Upper lobe of left lung (tissue), 4 donors: ENCODE measurements around the gene C5orf58.

ENCODE experiments used
- CTCF ChIP-seq, 6 experiments: fragments of 450-650 bp in 4 of 6; fragments of 200-600 bp in 2 of 6; sonication (generic) in 2 of 6; IDR thresholded peaks; one replicate each; pipeline ENCODE4 v1.5.1; 2016 to 2019; ENCODE audit warnings: antibody characterized with exemption in 6 of 6
- EP300 ChIP-seq, 4 donors: sonication (generic); formaldehyde crosslinking; IDR thresholded peaks; one replicate each; pipeline ENCODE4 v1.5.1; 2017; ENCODE audit warnings: antibody characterized with exemption in 4 of 4, control low read depth in 2 of 4
- POLR2A ChIP-seq, 4 donors: fragments of 450-650 bp; IDR thresholded peaks; one replicate each; pipeline ENCODE4 v1.5.1; 2016 to 2017; ENCODE audit warnings: antibody characterized with exemption in 4 of 4, mild to moderate bottlenecking in 2 of 4
- POLR2AphosphoS5 ChIP-seq, 2 donors: sonication (generic); formaldehyde crosslinking; IDR thresholded peaks; one replicate each; pipeline ENCODE4 v1.5.1; 2017; ENCODE audit warnings: antibody characterized with exemption in 2 of 2

GRCh38 chr5:170289764-170290163 lies 57.0 kb downstream of the C5orf58 start:
- TF ChIP-seq CTCF (IDR thresholded peaks at IDR 0.05) (no peak), POLR2AphosphoS5 (IDR thresholded peaks at IDR 0.05) (peak in 1 of 2 donors; percentile 58), POLR2A (IDR thresholded peaks at IDR 0.05) (no peak), EP300 (IDR thresholded peaks at IDR 0.05) (no peak)
